Measurements from ENCODE around the gene RANBP6. TPM values are rescaled to one million over a fixed set of nuclear protein-coding genes. Genes with fewer than 3 reads are reported as not detected.

Gene RANBP6
- total RNA-seq, 1 experiment from 2014 or later = 25.2 TPM

GRCh38 chr9:5978523-5978922 lies 36.9 kb downstream of the RANBP6 start:
- H3K9me3 ChIP-seq (replicated peaks) = no peaks in the 10 kb centered on the region
- no peak for DNase-seq
- H3K4me1 ChIP-seq = no peaks in the 10 kb centered on the region
- H3K27ac ChIP-seq = no peak overlapping the region
- H3K4me3 ChIP-seq = no peak overlapping the region
- no peaks in the 10 kb centered on the region; the same call in 1 of the 2 replicates for H3K36me3 ChIP-seq
- no peaks in the 10 kb centered on the region for H3K27me3 ChIP-seq

- no peaks in the 10 kb centered on the region for H3K4me1 ChIP-seq
- H3K36me3 ChIP-seq = no peaks in the 10 kb centered on the region; the same call in 1 of the 2 replicates
- no peak for DNase-seq
- no peak overlapping the region for H3K27ac ChIP-seq
- H3K4me3 ChIP-seq = no peak overlapping the region
- no peaks in the 10 kb centered on the region for H3K27me3 ChIP-seq
- H3K9me3 ChIP-seq (replicated peaks) = no peaks in the 10 kb centered on the region
Observed at GRCh38 chr9:5976674-5977397, 38.6 kb downstream of the RANBP6 start.

- Histone ChIP-seq H3K36me3 (peaks cover 3% of the 10 kb centered on the region), H3K27ac (no peak overlapping the region), H3K27me3 (no peaks in the 10 kb centered on the region), H3K4me3 (no peak overlapping the region), H3K4me1 (no peaks in the 10 kb centered on the region), H3K9me3 (replicated peaks) (no peaks in the 10 kb centered on the region)
- DNase-seq = no peak
Observed at GRCh38 chr9:5971740-5972139, 43.7 kb downstream of the RANBP6 start.

Other genes with a start within 250 kb of the RANBP6 start
- gene ERMP1, start 182.5 kb downstream of the RANBP6 start, total RNA-seq (2014; rRNA removed; shearing (Covaris generic)) = 8.8 and 10.4 TPM in 2 replicates
- gene MLANA, start 124.7 kb downstream of the RANBP6 start, total RNA-seq (2014; rRNA removed; shearing (Covaris generic)) = 0.04 TPM in 1 of 2 replicates, not detected in the other
- gene IL33, start 200.2 kb upstream of the RANBP6 start, total RNA-seq (2014; rRNA removed; shearing (Covaris generic)) = 0.05 and 0.10 TPM in 2 replicates